IMR-90 (cell line): ENCODE results near the gene GNAS-AS1. TPM values are rescaled to one million over a fixed set of nuclear protein-coding genes. Genes with fewer than 3 reads are reported as not detected.
A peak's percentile ranks its signal among the peaks of the same experiment; 100 is the strongest.

Experiments used
- ATAC-seq: fragments of 200-7000 bp; cut with Tn5 transposase; 2 replicates; pipeline ENCODE4 v1.9.1; 2020; ENCODE audit warnings: low read depth, mild to moderate bottlenecking, moderate library complexity
- BruUV-seq: library from RNA; stranded (reverse); fragments of 400-500 nt; replicated peaks from 2 replicates; lab custom pipeline; 2021; lab: Mats Ljungman, UMichigan
- CTCF ChIA-PET: fragments of 300-600 bp; formaldehyde crosslinking; extraction: SDS; loops from one replicate; lab custom pipeline; 2021; ENCODE audit warnings: antibody characterized with exemption; lab: Yijun Ruan, JAX
- POLR2A ChIA-PET: fragments of 300-600 bp; sonication (Branson Sonifier 250); formaldehyde crosslinking; loops from one replicate; lab custom pipeline; 2022; ENCODE audit warnings: antibody characterized with exemption; ENCODE audit not compliant: unreplicated experiment; lab: Charles Lee
- DNase-seq: peaks from one replicate; pipeline ENCODE4 v3.0.0; 2013
- H2AFZ ChIP-seq: replicated peaks from 2 replicates; pipeline ENCODE3; 2013; ENCODE audit warnings: low read length, mild to moderate bottlenecking; ENCODE audit not compliant: poor library complexity
- H2AK5ac ChIP-seq: 2 replicates; pipeline ENCODE4 v1.6.1; 2013; ENCODE audit warnings: low read depth, low read length, inconsistent platforms
- H2AK9ac ChIP-seq: replicated peaks from 2 replicates; pipeline ENCODE3; 2013; ENCODE audit warnings: mild to moderate bottlenecking, low read depth, low read length, moderate library complexity; ENCODE audit not compliant: poor library complexity
- H2BK120ac ChIP-seq: 2 replicates; pipeline ENCODE4 v1.6.1; 2013; ENCODE audit warnings: low read depth, low read length, inconsistent platforms
- H2BK15ac ChIP-seq: 3 replicates; pipeline ENCODE4 v1.6.1; 2013; ENCODE audit warnings: low read depth, low read length, inconsistent platforms
- H2BK20ac ChIP-seq: 2 replicates; pipeline ENCODE4 v1.6.1; 2013; ENCODE audit warnings: low read depth, mild to moderate bottlenecking, inconsistent platforms, low read length, moderate library complexity
- H2BK5ac ChIP-seq: 2 replicates; pipeline ENCODE4 v1.6.1; 2013; ENCODE audit warnings: mild to moderate bottlenecking, low read depth, low read length, inconsistent platforms; ENCODE audit not compliant: poor library complexity, severe bottlenecking
- H3K14ac ChIP-seq: replicated peaks from 2 replicates; pipeline ENCODE4 v1.6.1; 2013; ENCODE audit warnings: low read depth, low read length, inconsistent platforms
- H3K18ac ChIP-seq: 2 replicates; pipeline ENCODE4 v1.6.1; 2013; ENCODE audit warnings: low read depth, low read length, control low read depth
- H3K23ac ChIP-seq: 2 replicates; pipeline ENCODE4 v1.6.1; 2013; ENCODE audit warnings: low read depth, low read length, inconsistent platforms
- H3K27ac ChIP-seq: 2 replicates; pipeline ENCODE4 v1.5.1; 2013; ENCODE audit warnings: mild to moderate bottlenecking, control low read depth, low read length; ENCODE audit not compliant: insufficient read depth
- H3K27me3 ChIP-seq: 2 replicates; pipeline ENCODE4 v1.6.1; 2013; ENCODE audit warnings: low read length; ENCODE audit not compliant: control insufficient read depth, insufficient read depth
- H3K36me3 ChIP-seq: 2 replicates; pipeline ENCODE4 v1.6.1; 2013; ENCODE audit warnings: low read length, mixed read lengths; ENCODE audit not compliant: control insufficient read depth, insufficient read depth
- H3K4ac ChIP-seq: 2 replicates; pipeline ENCODE4 v1.6.1; 2013; ENCODE audit warnings: low read depth, low read length, inconsistent platforms
- H3K4me1 ChIP-seq: 2 replicates; pipeline ENCODE4 v1.6.1; 2013; ENCODE audit warnings: low read length, mixed read lengths; ENCODE audit not compliant: control insufficient read depth, insufficient read depth
- H3K4me2 ChIP-seq: 2 replicates; pipeline ENCODE4 v1.6.1; 2013; ENCODE audit warnings: low read depth, mild to moderate bottlenecking, control low read depth, low read length, moderate library complexity
- H3K4me3 ChIP-seq: 2 replicates; pipeline ENCODE4 v1.5.1; 2013; ENCODE audit warnings: low read depth, mild to moderate bottlenecking, control low read depth, low read length, moderate library complexity; ENCODE audit not compliant: insufficient read depth
- H3K56ac ChIP-seq: 2 replicates; pipeline ENCODE4 v1.6.1; 2013; ENCODE audit warnings: low read length, inconsistent platforms; ENCODE audit not compliant: insufficient read depth; ENCODE audit errors: extremely low read depth
- H3K79me1 ChIP-seq, 2 experiments: 2 replicates each; pipeline ENCODE4 v1.6.1; 2013; ENCODE audit warnings: low read length in 2 of 2, inconsistent platforms in 1 of 2, low read depth in 1 of 2
- H3K9ac ChIP-seq: 2 replicates; pipeline ENCODE4 v1.6.1; 2013; ENCODE audit warnings: low read depth, low read length, control low read depth
- H3K9me1 ChIP-seq: 2 replicates; pipeline ENCODE4 v1.6.1; 2013; ENCODE audit warnings: low read length, inconsistent platforms; ENCODE audit not compliant: insufficient read depth
- H3K9me3 ChIP-seq: 2 replicates; pipeline ENCODE4 v1.6.1; 2013; ENCODE audit warnings: low read length; ENCODE audit not compliant: control insufficient read depth, insufficient read depth
- H4K20me1 ChIP-seq: 2 replicates; pipeline ENCODE4 v1.6.1; 2013; ENCODE audit warnings: low read length, inconsistent platforms; ENCODE audit not compliant: insufficient read depth
- H4K5ac ChIP-seq: 2 replicates; pipeline ENCODE4 v1.6.1; 2013; ENCODE audit warnings: mild to moderate bottlenecking, low read depth, low read length, control low read depth
- H4K8ac ChIP-seq, 2 experiments: 2 replicates each; pipeline ENCODE4 v1.6.1; 2013; ENCODE audit warnings: low read depth in 2 of 2, low read length in 2 of 2, control low read depth in 1 of 2, inconsistent platforms in 1 of 2
- H4K91ac ChIP-seq: 2 replicates; pipeline ENCODE4 v1.6.1; 2013; ENCODE audit warnings: low read depth, low read length, inconsistent platforms; ENCODE audit not compliant: insufficient read depth
- BHLHE40 ChIP-seq: fragments of 150-350 bp; IDR thresholded peaks from 2 replicates; pipeline ENCODE4 v1.6.1; 2016; ENCODE audit warnings: mild to moderate bottlenecking, low read depth, low read length
- CEBPB ChIP-seq: IDR thresholded peaks from 2 replicates; pipeline ENCODE4 v1.6.1; 2012; ENCODE audit warnings: low read depth, low read length, improper control_type of control experiment
- CHD1 ChIP-seq: IDR thresholded peaks from 2 replicates; pipeline ENCODE4 v1.6.1; 2012; ENCODE audit warnings: low read depth, low read length, improper control_type of control experiment
- FOS ChIP-seq: fragments of 150-350 bp; IDR thresholded peaks from 2 replicates; pipeline ENCODE4 v1.6.1; 2016; ENCODE audit warnings: low read depth, low read length
- MAFK ChIP-seq: IDR thresholded peaks from 2 replicates; pipeline ENCODE4 v1.6.1; 2012; ENCODE audit warnings: low read depth, low read length, improper control_type of control experiment
- MAZ ChIP-seq: IDR thresholded peaks from 2 replicates; pipeline ENCODE4 v1.6.1; 2012; ENCODE audit warnings: low read depth, mild to moderate bottlenecking, low read length, improper control_type of control experiment, moderate library complexity, borderline replicate concordance
- MXI1 ChIP-seq: IDR thresholded peaks from 2 replicates; pipeline ENCODE4 v1.6.1; 2012; ENCODE audit warnings: low read depth, mild to moderate bottlenecking, low read length, moderate library complexity, borderline replicate concordance
- NFE2L2 ChIP-seq: fragments of 150-350 bp; IDR thresholded peaks from 2 replicates; pipeline ENCODE4 v1.6.1; 2016; ENCODE audit warnings: low read depth, mild to moderate bottlenecking, low read length
- POLR2A ChIP-seq: IDR thresholded peaks from 2 replicates; pipeline ENCODE4 v1.6.1; 2012; ENCODE audit warnings: mild to moderate bottlenecking, low read depth, low read length
- RAD21 ChIP-seq: IDR thresholded peaks from 2 replicates; pipeline ENCODE4 v1.6.1; 2012; ENCODE audit warnings: low read length, improper control_type of control experiment
- RCOR1 ChIP-seq: IDR thresholded peaks from 2 replicates; pipeline ENCODE4 v1.6.1; 2012; ENCODE audit warnings: mild to moderate bottlenecking, low read length, improper control_type of control experiment; ENCODE audit not compliant: insufficient replicate concordance
- RFX5 ChIP-seq: IDR thresholded peaks from 2 replicates; pipeline ENCODE4 v1.8.0; 2012; ENCODE audit warnings: low read depth, mild to moderate bottlenecking, low read length, moderate library complexity
- SMC3 ChIP-seq: fragments of 150-350 bp; IDR thresholded peaks from 2 replicates; pipeline ENCODE4 v1.6.1; 2016; ENCODE audit warnings: low read depth, mild to moderate bottlenecking, antibody characterized with exemption, low read length, moderate library complexity
- WGBS, 2 experiments: methylation state at CpG; one replicate each; pipeline versions ENCODE4 v1.1.5 to v1.1.7; 2013; ENCODE audit warnings: missing lambda C conversion rate in 2 of 2; ENCODE audit not compliant: insufficient read length in 1 of 2; ENCODE audit errors: extremely low coverage in 2 of 2; 5-methylcytosine and 5-hydroxymethylcytosine counted together
- dilution Hi-C: fragments of 300-500 bp; cut with HindIII; formaldehyde crosslinking; loops from one replicate; pipeline ENCODE4 v1.14.3; 2018; ENCODE audit warnings: low sequenced_read_pairs; ENCODE audit not compliant: unreplicated experiment
- in situ Hi-C: fragments of 300-500 bp; cut with MboI; formaldehyde crosslinking; loops from 3 replicates; pipeline ENCODE4 v1.14.3; 2019; ENCODE audit warnings: low sequenced_read_pairs, inconsistent platforms, mixed read lengths
- intact Hi-C: fragments of 100-400 bp; cut with micrococcal nuclease; formaldehyde crosslinking; loops from 2 replicates; pipeline ENCODE4 v1.10.0; 2022
- polyA plus RNA-seq, 3 experiments: library from polyadenylated mRNA; depleted of rRNA; stranded (reverse); fragments of >200 nt; gene quantifications; 2 replicates each; pipeline ENCODE4 v1.2.3, GENCODE V29; 2012; ENCODE audit warnings: low replicate concordance in 1 of 3
- total RNA-seq: library from RNA; depleted of rRNA; stranded (reverse); fragments of >200 nt; gene quantifications from 2 replicates; pipeline ENCODE4 v1.2.3, GENCODE V29; 2012
- TF ChIP-seq, protein P1 (sequence below): fragments of 150-350 bp; IDR thresholded peaks from 2 replicates; pipeline ENCODE4 v1.6.1; 2017; ENCODE audit warnings: mild to moderate bottlenecking, antibody characterized with exemption, low read length, low read depth
- TF ChIP-seq, protein P2 (sequence below): conservative IDR thresholded peaks from 2 replicates; pipeline ENCODE4 v1.5.1; 2012; ENCODE audit warnings: mild to moderate bottlenecking, low read depth, low read length, improper control_type of control experiment
- TF ChIP-seq, protein P3 (sequence below): fragments of 150-350 bp; IDR thresholded peaks from 2 replicates; pipeline ENCODE4 v1.6.1; 2016; ENCODE audit warnings: low read depth, mild to moderate bottlenecking, low read length, moderate library complexity, borderline replicate concordance

The GNAS-AS1 gene
- total and polyA plus RNA-seq, 2 of the 4 experiments (the other 2 are of a cell fraction): 0.54 to 0.60 TPM

DNA sequence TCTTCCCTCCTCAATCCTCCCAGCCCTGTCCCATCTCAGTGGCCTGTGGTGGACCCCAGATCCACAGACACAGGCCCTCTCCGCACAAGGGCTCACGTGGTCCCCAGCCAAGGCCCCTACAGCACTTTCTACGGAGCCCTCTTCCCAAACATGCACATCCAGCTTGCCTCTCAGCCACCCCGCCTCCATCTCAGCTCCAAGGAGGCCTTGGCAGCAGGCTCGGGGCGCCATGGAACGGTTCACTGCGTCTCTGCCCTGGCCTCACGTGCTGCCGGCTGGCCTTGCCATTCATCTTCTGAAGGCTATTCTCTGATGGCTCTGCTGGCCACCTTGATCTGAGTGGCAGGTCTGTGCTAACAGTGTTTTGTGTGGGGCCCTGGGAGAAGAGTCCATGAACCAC lies 33.0 kb downstream of the GNAS-AS1 start:
- Histone ChIP-seq H2AFZ (peak overlapping the region; percentile 25), H2AK5ac (no peak overlapping the region), H2BK15ac (no peak overlapping the region), H4K5ac (no peak overlapping the region), H3K27ac (no peak overlapping the region), H2AK9ac (no peak overlapping the region), H3K18ac (no peak overlapping the region), H4K8ac (no peak overlapping the region), H3K27me3 (peaks cover 3% of the 10 kb centered on the region), H3K23ac (no peak overlapping the region), H3K4ac (no peak overlapping the region), H3K9ac (no peak overlapping the region), H3K36me3 (no peaks in the 10 kb centered on the region), H3K79me1 (no peaks in the 10 kb centered on the region), H2BK20ac (no peak overlapping the region), H2BK5ac (no peak overlapping the region), H4K20me1 (no peaks in the 10 kb centered on the region), H3K14ac (no peak overlapping the region), H3K4me1 (peaks cover 7% of the 10 kb centered on the region), H3K9me3 (no peaks in the 10 kb centered on the region), H4K91ac (no peak overlapping the region), H2BK120ac (no peak overlapping the region), H3K4me2 (no peak overlapping the region), H3K4me3 (no peak overlapping the region), H3K56ac (no peak overlapping the region), H3K9me1 (no peaks in the 10 kb centered on the region; the same call in 1 of the 2 replicates)
- TF ChIP-seq BHLHE40: no peak
- no peak for TF ChIP-seq FOS
- no peak for TF ChIP-seq MAZ
- no peak for TF ChIP-seq RAD21
- TF ChIP-seq, protein P1, sequence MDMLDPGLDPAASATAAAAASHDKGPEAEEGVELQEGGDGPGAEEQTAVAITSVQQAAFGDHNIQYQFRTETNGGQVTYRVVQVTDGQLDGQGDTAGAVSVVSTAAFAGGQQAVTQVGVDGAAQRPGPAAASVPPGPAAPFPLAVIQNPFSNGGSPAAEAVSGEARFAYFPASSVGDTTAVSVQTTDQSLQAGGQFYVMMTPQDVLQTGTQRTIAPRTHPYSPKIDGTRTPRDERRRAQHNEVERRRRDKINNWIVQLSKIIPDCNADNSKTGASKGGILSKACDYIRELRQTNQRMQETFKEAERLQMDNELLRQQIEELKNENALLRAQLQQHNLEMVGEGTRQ: no peak
- TF ChIP-seq RFX5: no peak
- no peak for TF ChIP-seq MXI1
- no peak for TF ChIP-seq POLR2A
- TF ChIP-seq SMC3: no peak
- TF ChIP-seq CEBPB: no peak
- no peak for TF ChIP-seq RCOR1
- TF ChIP-seq NFE2L2: no peak
- TF ChIP-seq, protein P2, sequence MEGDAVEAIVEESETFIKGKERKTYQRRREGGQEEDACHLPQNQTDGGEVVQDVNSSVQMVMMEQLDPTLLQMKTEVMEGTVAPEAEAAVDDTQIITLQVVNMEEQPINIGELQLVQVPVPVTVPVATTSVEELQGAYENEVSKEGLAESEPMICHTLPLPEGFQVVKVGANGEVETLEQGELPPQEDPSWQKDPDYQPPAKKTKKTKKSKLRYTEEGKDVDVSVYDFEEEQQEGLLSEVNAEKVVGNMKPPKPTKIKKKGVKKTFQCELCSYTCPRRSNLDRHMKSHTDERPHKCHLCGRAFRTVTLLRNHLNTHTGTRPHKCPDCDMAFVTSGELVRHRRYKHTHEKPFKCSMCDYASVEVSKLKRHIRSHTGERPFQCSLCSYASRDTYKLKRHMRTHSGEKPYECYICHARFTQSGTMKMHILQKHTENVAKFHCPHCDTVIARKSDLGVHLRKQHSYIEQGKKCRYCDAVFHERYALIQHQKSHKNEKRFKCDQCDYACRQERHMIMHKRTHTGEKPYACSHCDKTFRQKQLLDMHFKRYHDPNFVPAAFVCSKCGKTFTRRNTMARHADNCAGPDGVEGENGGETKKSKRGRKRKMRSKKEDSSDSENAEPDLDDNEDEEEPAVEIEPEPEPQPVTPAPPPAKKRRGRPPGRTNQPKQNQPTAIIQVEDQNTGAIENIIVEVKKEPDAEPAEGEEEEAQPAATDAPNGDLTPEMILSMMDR: no peak
- TF ChIP-seq, protein P3, sequence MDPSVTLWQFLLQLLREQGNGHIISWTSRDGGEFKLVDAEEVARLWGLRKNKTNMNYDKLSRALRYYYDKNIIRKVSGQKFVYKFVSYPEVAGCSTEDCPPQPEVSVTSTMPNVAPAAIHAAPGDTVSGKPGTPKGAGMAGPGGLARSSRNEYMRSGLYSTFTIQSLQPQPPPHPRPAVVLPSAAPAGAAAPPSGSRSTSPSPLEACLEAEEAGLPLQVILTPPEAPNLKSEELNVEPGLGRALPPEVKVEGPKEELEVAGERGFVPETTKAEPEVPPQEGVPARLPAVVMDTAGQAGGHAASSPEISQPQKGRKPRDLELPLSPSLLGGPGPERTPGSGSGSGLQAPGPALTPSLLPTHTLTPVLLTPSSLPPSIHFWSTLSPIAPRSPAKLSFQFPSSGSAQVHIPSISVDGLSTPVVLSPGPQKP: no peak
- TF ChIP-seq MAFK: no peak
- TF ChIP-seq CHD1: no peak
- DNase-seq (no peak), ATAC-seq (no peak)
- WGBS, 2 experiments: no CpG with 5 or more reads among the region's 10 CpGs
- no TSS peak for BruUV-seq
- ChIA-PET CTCF (no interaction called here), POLR2A (no interaction called here)
- intact Hi-C loops (no loop called here), dilution Hi-C loops (no loop called here), in situ Hi-C loops (no loop called here)
